Lung (tissue), 12 donors: ENCODE results near the gene MAN1B1. TPM values are rescaled to one million over a fixed set of nuclear protein-coding genes. Genes with fewer than 3 reads are reported as not detected.

ENCODE experiments used
- ATAC-seq: fragments of 200-7000 bp; cut with Tn5 transposase; one replicate; pipeline ENCODE4 v1.9.1; 2020; ENCODE audit warnings: moderate number of reproducible peaks; ENCODE audit not compliant: insufficient read depth, low FRiP score
- DNase-seq, 3 donors: peaks; one replicate each; pipeline ENCODE4 v3.0.0-alpha.2; 2013 to 2017
- H3K27ac ChIP-seq, 2 donors: one replicate each; pipeline ENCODE4 v1.5.1; 2013; ENCODE audit warnings: mild to moderate bottlenecking in 2 of 2, moderate library complexity in 2 of 2, control low read depth in 1 of 2, inconsistent platforms in 1 of 2, low read depth in 1 of 2, low read length in 1 of 2
- H3K27me3 ChIP-seq, 3 donors: one replicate each; pipeline ENCODE4 v1.5.1; 2013; ENCODE audit warnings: low read length in 2 of 3; ENCODE audit not compliant: control insufficient read depth in 3 of 3, insufficient read depth in 3 of 3
- H3K36me3 ChIP-seq, 4 donors: one replicate each; pipeline ENCODE4 v1.5.1; 2013; ENCODE audit warnings: low read length in 4 of 4, mild to moderate bottlenecking in 1 of 4, moderate library complexity in 1 of 4; ENCODE audit not compliant: control insufficient read depth in 4 of 4, insufficient read depth in 4 of 4
- H3K4me1 ChIP-seq, 5 donors: one replicate each; pipeline ENCODE4 v1.5.1; 2013; ENCODE audit warnings: low read length in 5 of 5, mild to moderate bottlenecking in 2 of 5, moderate library complexity in 1 of 5; ENCODE audit not compliant: control insufficient read depth in 5 of 5, insufficient read depth in 5 of 5
- H3K4me3 ChIP-seq: one replicate; pipeline ENCODE4 v1.5.1; 2013; ENCODE audit warnings: mild to moderate bottlenecking, control low read depth, moderate library complexity
- H3K9ac ChIP-seq, 2 donors: one replicate each; pipeline ENCODE4 v1.5.1; 2013; ENCODE audit warnings: low read length in 2 of 2, control low read depth in 1 of 2; ENCODE audit not compliant: insufficient read depth in 1 of 2
- H3K9me3 ChIP-seq, 4 donors: one replicate each; pipeline ENCODE4 v1.5.1; 2013; ENCODE audit warnings: low read length in 3 of 4, mild to moderate bottlenecking in 1 of 4, moderate library complexity in 1 of 4; ENCODE audit not compliant: control insufficient read depth in 4 of 4, insufficient read depth in 3 of 4
- CTCF ChIP-seq: IDR thresholded peaks from 2 replicates; pipeline ENCODE4 v1.5.1; 2012; ENCODE audit warnings: mild to moderate bottlenecking; ENCODE audit errors: control extremely low read depth, extremely low read depth
- WGBS, 2 donors: extraction: QIAGEN DNeasy Blood & Tissue Kit; methylation state at CpG; one replicate each; pipeline ENCODE4 v1.1.7; 2013; 5-methylcytosine and 5-hydroxymethylcytosine counted together
- polyA plus RNA-seq, 2 donors: library from polyadenylated mRNA; stranded (reverse); fragments of 200-250 nt; gene quantifications; one replicate each; pipeline ENCODE4 v1.2.1, GENCODE V29; 2013
- total RNA-seq, 2 donors: library from RNA; depleted of rRNA in 1 of 2; stranded (reverse); fragments of >200 nt in 1 of 2; gene quantifications; one replicate each; pipeline ENCODE4 v1.2.1, GENCODE V29; 2014 to 2021
- donor health status: control.
- donor health status: control.
- donor health status: Bipolar disorder and iron deficiency.
- donor health status: healthy.
- donor health status: DM: yes; HTN: yes; CAD: no.

Gene MAN1B1
- total and polyA plus RNA-seq, 4 donors: 40.3 to 70.9 (median 56.8) TPM

- H3K27ac ChIP-seq: no peak overlapping the region
- no peak overlapping the region for H3K4me3 ChIP-seq
- H3K9ac ChIP-seq: no peak overlapping the region
- H3K27me3 ChIP-seq: peaks cover 0 to 7% (median 6%) of the 10 kb centered on the region in 3 donors
- 92 to 96% methylated on average over 15 to 16 of the region's 16 CpGs for WGBS, 2 donors
- ATAC-seq (no peak), DNase-seq (no peak)
- H3K9me3 ChIP-seq: no peaks in the 10 kb centered on the region
- H3K4me1 ChIP-seq: peaks cover 0 to 18% (median 5%) of the 10 kb centered on the region in 5 donors
- no peak for TF ChIP-seq CTCF
- peaks cover 0 to 48% (median 4%) of the 10 kb centered on the region in 4 donors for H3K36me3 ChIP-seq
Measured at GRCh38 chr9:137082222-137082924, 4.4 kb upstream of the MAN1B1 start.

GRCh38 chr9:137082925-137083290 lies 3.9 kb upstream of the MAN1B1 start:
- 91 to 92% methylated on average over 8 of the region's 8 CpGs for WGBS, 2 donors
- Histone ChIP-seq H3K4me3 (no peak overlapping the region), H3K9ac (no peak overlapping the region), H3K27me3 (peaks cover 0 to 7% (median 6%) of the 10 kb centered on the region in 3 donors), H3K36me3 (peaks cover 0 to 48% (median 4%) of the 10 kb centered on the region in 4 donors), H3K4me1 (peaks cover 0 to 21% (median 5%) of the 10 kb centered on the region in 5 donors), H3K9me3 (no peaks in the 10 kb centered on the region), H3K27ac (no peak overlapping the region)
- ATAC-seq (no peak), DNase-seq (no peak)
- no peak for TF ChIP-seq CTCF

GRCh38 chr9:137083394-137084004 lies 3.3 kb upstream of the MAN1B1 start:
- peaks cover 0 to 16% (median 4%) of the 10 kb centered on the region in 5 donors for H3K4me1 ChIP-seq
- TF ChIP-seq CTCF: no peak
- ATAC-seq: no peak
- peaks cover 0 to 47% (median 4%) of the 10 kb centered on the region in 4 donors for H3K36me3 ChIP-seq
- H3K27me3 ChIP-seq: peaks cover 0 to 7% (median under 1%) of the 10 kb centered on the region in 3 donors
- WGBS, 2 donors: 85 to 88% methylated on average over 12 of the region's 12 CpGs
- no peaks in the 10 kb centered on the region for H3K9me3 ChIP-seq
- DNase-seq: no peak
- peak overlapping the region in 1 of 2 donors; percentile 1 for H3K27ac ChIP-seq
- H3K9ac ChIP-seq: no peak overlapping the region
- no peak overlapping the region for H3K4me3 ChIP-seq
